GM11168 (cell line): Measurements from ENCODE around the gene DCTN3.

Experiments
- in situ Hi-C: fragments of 300-500 bp; cut with MboI; formaldehyde crosslinking; loops from one replicate; pipeline ENCODE4 v1.12.0; 2022; ENCODE audit warnings: low sequenced_read_pairs; ENCODE audit not compliant: unreplicated experiment

Gene DCTN3

GRCh38 chr9:34620061-34620994 is at the start of gene DCTN3:
DCTN3 (minus strand) TSS chr9:34620495; CDS start chr9:34620464, 31 bp downstream.
- in situ Hi-C loops, result no loop called here

- in situ Hi-C loops, result no loop called here
Observed at GRCh38 chr9:34665381-34666250, 45.3 kb upstream of the DCTN3 start.

- in situ Hi-C loops, result no loop called here
Observed at GRCh38 chr9:34665067-34665380, 44.7 kb upstream of the DCTN3 start.

- in situ Hi-C loops, result no loop called here
Observed at GRCh38 chr9:34664281-34665066, 44.2 kb upstream of the DCTN3 start.

- in situ Hi-C loops, result no loop called here
Observed at GRCh38 chr9:34663303-34663605, 43.0 kb upstream of the DCTN3 start.

- in situ Hi-C loops, result no loop called here
Observed at GRCh38 chr9:34662526-34663302, 42.4 kb upstream of the DCTN3 start, which contains the start of gene CCL27. CCL27 (minus strand) TSS chr9:34662657; CDS start chr9:34662633, 24 bp downstream.

- in situ Hi-C loops, result no loop called here
Observed at GRCh38 chr9:34659592-34660253, 39.4 kb upstream of the DCTN3 start.

- in situ Hi-C loops, result no loop called here
Observed at GRCh38 chr9:34658461-34658860, 38.2 kb upstream of the DCTN3 start.

- in situ Hi-C loops, result no loop called here
Observed at GRCh38 chr9:34656992-34657391, 36.7 kb upstream of the DCTN3 start.

GRCh38 chr9:34655394-34655793 is 35.1 kb upstream of the DCTN3 start:
- in situ Hi-C loops, result no loop called here

- in situ Hi-C loops, result no loop called here
Observed at GRCh38 chr9:34654323-34655051, 34.2 kb upstream of the DCTN3 start.

- in situ Hi-C loops, result no loop called here
Observed at GRCh38 chr9:34653151-34654072, 33.1 kb upstream of the DCTN3 start.

- in situ Hi-C loops, result no loop called here
Observed at GRCh38 chr9:34652602-34653000, 32.3 kb upstream of the DCTN3 start.

GRCh38 chr9:34651876-34652601 is 31.7 kb upstream of the DCTN3 start, which contains the start of gene IL11RA:
IL11RA (plus strand) TSS chr9:34652185; CDS start chr9:34655218, 3,033 bp downstream.
- in situ Hi-C loops, result no loop called here

- in situ Hi-C loops, result no loop called here
Observed at GRCh38 chr9:34651321-34651720, 31.0 kb upstream of the DCTN3 start.

GRCh38 chr9:34650816-34651215 is 30.5 kb upstream of the DCTN3 start:
- in situ Hi-C loops, result no loop called here

GRCh38 chr9:34648673-34649072 is 28.4 kb upstream of the DCTN3 start:
- in situ Hi-C loops, result no loop called here
